HG02588 (cell line): ENCODE measurements around the gene C13orf42.

Experiments used
- ATAC-seq: cut with Tn5 transposase; IDR thresholded peaks from one replicate; pipeline ENCODE4 v1.9.1; 2021; ENCODE audit warnings: mild to moderate bottlenecking, moderate library complexity; ENCODE audit not compliant: unreplicated experiment

The C13orf42 gene

DNA sequence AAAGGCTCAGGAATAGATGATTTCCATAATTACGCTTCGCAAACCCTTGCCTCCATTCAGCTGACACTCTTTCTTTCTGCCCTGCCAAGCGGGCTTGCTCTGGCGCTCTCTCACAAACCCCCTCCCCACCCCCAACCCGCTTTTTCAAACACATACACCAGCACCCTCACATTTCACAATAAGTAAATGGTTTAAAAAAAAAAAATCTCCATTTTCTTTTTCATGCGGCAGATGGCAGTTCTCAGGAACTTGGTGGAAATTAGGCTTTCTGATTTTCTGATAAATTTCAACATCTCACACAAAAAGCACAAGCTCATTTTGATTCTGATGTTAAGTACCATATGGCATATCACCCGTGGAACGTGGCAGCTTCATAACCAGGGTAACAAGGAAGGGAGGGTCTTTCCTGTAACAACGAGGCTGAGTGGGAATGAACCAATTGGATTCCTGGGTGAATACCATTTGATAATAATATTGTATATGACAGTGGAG is 43.8 kb downstream of the C13orf42 start:
- ATAC-seq: no peak

DNA sequence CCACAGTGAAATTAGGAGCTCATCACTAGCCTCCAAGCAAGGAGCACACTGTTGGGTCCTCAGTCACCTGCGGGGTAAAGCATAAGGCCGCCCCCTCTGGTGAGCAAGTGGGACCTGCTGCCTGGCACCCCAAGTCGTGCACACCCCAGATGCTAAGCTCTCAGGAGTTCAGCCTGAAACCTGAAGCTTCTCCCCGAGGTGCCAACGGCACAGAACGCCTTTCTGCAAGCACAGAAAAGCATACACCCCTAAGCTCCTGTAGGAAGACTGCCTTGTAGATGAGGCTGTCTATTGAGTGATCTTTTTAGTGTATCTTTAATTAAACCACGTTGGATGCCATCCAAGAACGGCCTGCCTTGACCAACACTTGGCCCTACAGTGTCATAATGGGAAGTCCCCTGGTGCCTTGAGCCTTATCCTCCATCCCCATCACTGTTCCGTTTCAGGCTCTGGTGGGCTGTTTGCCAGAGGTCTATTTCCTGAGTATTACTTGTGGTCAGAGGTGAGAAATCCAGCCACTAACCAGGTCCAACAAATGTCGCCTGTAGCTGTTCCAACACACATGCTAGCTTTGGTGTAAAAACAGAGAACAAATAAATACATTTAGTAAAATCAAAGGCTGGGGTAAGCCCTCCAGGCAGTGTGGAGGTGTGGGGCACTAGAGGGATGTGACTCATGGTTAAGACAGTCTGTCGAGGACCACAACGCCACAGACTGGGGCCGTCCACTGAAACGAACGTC is 44.8 kb downstream of the C13orf42 start:
- ATAC-seq: no peak

DNA sequence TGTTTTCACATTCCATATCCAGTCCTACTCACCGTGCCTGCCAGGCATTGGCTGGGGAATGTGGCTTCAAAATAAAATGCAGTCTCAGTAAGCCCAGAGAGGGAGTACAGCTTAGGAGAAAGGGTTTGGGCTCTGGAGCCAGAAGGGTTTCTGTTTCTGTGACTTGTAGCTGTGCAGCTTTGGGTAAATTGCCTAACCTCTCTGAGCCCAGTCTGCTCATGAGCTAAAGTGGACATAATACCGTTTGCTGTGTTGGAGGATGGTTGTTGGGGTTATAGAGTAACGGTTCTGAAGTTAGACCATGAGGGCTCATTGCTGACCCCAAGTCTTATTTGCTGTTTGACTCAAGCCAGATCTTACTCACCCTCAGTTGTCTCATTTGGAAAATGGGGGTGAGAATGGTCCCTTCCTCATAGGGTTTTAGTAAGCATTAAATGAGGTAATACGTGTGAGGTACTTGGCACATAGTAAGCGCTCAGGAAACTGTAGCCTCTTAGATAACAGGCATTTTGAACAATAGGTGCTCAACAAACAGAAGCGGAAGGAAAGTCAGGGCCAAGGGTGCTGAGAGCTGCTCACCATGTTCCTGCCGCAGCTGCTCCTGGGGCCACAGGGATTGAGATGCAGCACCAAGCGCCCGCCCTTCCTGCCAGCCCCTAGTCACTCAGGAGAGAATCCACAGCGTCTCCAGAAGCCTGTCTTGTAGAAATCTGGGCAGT is 45.5 kb downstream of the C13orf42 start:
- ATAC-seq: no peak

DNA sequence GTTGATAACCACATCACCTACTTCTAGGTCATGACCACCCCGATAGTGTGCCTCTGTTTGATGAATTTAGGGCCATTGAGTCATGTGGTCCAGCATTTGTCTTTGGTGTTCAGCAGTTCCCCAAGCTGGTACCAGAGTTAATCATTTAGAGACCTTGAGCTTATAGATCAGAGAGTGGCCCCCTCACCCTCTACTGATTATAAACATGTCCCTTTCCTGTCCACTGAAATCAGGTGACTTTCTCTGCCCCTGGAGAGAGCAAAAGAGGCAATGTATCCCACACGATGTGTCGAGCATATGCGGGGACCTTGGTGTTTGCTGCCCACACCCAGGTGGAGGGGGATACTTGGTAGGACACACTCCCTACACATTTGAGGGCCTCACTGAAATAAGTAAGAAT is 46.3 kb downstream of the C13orf42 start:
- ATAC-seq: no peak

DNA sequence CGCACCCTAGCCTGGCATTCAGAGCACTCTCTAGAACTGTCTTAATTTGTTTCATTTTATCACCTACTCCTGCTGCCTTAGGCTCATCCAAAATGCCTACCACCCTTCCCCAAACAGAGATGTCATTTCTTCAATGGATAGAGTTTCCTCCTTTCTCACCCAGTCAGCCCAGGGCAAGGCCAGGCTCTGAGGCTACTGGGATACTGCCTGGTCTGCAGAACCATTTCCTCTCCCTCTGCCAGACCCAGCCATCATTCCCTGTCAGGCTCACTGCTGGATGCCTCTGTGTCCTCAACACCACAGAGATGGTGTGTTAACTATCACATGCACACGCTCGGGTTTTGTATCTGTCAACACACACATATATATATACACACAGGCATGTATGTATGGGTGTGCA is 47.2 kb downstream of the C13orf42 start:
- no peak for ATAC-seq

DNA sequence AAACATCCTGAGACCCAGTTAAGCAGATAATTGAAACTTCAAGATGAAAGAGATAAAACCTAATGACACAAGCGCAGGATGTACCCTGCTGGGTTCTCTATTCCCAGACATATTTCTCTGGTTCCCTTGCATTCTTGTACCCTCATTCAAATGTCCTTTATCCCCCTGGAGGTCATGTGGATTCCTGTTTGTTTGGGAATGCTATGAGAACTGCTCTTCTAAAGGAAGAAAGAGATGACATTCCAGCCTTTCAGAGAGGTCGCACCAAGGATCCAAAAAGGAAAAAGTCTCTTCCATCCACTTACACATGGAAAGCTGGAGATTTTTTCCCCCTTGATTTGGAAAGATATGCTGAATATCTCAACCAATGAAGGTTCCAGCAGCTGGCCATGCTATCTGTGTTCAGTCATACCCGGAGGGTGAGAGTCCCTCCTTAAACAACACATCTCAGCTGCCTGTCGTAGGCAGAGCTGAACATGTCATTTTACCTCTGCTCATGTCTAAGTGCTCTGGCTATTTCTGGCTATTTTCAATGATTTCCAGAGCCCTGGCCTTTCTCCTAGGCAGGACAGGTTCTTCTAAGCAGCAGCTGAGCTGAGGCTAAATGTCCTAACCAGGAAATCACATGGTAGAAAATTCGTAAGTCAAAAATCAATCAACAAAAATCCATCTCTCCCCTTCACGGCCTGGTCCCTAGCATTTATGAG is 52.5 kb downstream of the C13orf42 start:
- no peak for ATAC-seq

DNA sequence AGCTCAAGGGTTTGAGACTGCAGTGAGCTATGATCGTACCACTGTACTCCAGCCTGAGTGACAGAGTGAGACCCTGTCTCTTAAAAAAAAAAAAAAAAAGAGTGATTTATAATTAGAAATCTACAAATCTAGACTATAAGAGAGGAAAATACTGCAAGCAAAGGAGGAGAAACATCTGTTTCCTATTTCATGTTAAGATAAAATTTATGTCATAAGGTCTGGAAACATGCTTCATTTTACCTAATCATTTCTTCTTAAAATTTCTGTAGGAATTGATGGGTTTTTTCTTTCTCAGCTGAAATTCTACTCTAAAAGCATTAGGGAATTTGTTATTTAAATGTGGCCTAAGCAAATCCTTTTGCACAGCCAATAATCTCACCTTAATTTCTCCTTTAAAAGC is 53.2 kb downstream of the C13orf42 start:
- no peak for ATAC-seq

DNA sequence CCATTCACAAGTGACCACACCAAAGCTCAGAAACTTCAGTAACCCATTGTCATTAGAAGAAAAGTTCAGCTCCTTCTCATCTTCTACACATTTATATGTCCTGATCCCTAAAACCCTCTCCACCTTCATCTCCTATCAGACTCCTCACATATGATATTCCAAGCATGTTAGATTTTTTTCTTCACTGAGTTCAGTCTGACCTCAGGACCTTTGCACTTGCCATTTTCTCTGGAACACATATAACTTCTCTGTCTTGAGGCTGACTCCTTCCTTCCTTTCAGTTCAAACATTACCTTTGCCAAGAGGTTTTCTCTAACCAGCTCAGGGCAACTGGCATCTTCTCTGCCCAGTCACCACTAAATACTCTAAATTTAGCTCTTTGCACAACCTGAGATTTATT is 54.1 kb downstream of the C13orf42 start:
- ATAC-seq: no peak

DNA sequence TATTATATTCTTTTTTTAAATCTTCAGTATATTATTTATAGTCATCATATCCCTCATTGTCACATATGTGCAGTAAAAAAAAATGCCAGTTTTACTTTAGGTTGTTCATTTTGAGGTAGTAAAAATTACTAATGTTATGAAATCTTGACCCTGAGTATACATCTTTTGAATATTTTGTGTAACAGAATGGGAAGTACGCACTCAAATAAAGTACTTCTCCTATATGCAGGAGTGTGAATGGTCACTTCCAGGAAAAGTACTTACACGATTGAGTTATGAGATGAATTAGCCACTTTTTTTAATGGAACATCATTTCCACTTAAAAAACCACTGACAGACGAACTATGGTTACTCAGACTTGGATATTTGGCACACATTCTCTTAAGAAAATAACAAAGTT is 58.5 kb downstream of the C13orf42 start:
- no peak for ATAC-seq

DNA sequence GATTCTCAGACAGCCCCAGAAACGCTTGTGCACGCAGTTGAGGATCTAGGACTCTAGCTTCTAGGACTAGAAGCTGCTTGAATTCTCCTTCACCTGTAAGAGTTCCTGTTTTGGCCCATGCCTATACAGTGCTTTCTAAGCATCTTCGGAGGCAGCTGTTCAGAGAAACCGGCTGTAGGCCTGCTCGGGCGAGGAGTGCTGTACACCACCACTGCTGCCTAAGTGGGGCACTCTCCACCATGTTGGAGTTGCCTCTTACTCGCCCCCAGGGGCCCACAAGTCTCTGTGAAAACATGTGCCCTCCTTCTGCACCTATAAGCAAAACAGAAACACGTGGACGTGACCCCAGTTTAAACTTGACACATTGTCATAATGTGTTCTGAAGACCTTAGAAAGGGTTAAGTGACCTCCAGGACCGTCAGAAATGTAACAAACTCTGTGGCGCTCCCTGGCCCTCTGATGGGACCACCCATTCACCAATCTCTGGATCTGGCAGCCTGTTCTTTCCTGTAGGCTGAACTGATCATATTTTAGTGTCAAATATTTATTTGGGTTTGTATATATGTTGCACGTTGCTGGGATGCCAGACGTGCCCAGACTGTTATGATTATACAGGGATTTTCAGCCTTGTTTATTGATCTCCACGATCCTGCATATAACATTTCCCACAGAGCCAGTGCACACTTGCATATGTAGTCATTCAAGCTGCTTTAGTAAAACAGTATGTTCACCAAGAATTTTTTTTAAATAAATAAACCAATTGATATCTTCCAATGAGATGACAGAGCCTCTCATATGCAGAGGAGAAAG is 60.8 kb downstream of the C13orf42 start:
- ATAC-seq: no peak

DNA sequence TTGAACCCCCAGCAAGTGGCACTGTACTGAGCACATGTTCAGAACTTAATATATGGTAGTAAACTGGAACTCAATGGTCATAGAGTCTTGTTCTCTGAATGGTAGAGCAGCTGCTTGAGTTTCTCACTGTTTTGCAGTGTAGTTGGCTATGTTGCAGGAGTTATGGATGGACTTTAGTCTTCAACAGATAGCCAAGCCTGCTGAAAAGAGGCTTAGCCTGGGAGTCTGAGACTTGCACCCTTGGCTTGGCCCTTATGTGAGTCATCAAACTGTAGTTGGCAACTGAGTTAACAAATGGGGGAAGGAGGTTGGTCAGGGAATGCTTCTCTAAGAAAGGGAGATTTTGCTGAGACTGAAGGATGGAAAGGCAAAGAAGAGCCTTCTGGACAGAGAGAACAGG is 62.5 kb downstream of the C13orf42 start:
- ATAC-seq: no peak

DNA sequence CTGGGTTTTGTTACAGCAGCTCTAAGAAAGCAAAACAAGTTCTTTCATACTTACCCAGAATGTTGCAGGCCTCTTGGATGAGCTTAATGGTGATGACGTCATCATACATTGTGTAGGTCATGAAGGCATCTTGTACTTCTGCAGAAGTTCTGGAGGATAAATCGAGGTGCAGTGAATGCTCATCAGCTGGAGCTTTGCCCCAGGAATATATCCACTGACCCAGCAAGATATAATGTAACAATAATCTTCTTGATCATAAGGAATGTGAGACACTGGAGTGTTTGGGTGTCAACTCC is 63.0 kb downstream of the C13orf42 start:
- ATAC-seq: no peak

DNA sequence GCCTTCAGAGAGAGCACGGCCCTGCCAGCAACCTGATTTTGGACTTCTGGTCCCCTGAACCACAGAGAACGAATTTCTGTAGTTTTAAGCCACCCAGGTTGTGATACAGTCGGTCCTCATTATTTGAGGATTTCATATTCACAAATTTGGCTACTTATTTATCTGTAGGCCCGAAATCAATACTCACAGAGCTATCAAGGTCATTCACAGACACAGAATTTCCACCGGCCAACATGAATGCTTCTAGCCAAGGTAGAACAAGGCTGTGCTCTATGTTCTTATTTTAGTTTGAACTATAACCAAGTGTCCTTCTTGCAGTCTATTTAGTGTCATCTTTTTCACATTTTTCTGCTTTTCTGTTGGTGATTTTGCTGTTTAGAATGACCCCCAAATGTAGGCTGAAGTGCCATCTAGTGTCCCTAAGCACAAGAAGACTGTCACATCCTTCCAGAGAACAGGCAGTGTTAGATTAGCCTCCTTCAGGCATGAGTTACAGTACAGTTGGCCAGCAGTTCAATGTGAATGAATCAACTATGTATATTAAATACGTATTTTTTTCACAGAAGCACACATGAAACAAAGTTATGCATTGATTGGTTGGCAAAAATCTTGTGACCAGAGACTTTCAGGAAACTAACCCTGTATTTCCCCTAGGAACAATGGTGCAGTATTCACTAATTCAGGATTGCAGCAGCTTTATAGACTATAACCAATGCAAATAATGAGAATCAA is 63.5 kb downstream of the C13orf42 start:
- ATAC-seq: no peak

DNA sequence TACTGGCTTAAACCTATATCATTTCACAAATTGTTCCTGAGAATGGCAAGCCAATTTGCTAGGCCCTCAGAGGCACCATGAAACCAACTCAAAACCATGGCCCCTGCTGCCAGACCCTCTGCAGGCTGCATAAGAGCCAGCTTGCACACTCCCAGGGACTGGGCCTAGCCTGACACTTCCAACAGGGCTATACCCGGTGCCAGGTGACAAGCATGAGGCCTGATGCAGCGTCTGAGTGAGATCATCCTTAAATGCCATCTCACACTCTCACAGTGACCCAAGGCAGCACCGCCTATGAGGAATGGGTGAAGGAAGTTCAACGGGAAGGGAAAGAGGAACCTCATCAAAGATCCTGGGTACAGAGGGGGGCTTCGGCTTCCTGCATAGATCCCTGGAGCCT is 65.6 kb downstream of the C13orf42 start:
- no peak for ATAC-seq

DNA sequence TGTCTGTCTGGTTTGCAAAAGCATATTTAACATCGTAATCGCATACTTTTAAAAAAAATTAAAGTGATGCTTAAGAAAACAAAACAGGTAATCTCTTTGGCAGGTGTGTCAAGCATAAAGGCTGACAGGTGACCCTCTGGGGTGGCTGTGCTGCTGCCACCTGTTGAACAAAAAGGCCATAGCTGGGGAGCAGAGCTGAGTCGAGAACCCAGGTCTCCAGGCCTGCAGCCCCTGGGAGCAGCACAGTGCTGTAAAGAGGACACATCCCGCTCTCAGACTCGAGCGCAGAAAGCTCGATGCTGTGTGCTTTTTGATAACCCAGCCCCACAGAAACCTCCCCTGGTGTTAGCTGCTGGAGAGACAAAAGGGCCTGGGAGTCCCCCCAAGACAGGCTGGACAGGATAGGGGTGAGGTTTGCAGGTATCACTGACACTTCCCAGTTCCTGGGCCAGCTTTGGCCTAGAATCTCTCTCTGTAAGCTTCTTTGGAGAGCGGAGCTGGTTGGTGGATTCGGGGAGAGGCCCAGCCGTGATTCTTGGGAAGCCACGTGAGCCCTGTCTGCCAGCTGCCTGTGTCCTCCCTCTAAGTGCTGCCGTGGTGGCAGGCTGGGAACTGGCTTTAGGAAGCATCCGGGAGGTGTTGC is 66.9 kb downstream of the C13orf42 start:
- ATAC-seq: no peak

DNA sequence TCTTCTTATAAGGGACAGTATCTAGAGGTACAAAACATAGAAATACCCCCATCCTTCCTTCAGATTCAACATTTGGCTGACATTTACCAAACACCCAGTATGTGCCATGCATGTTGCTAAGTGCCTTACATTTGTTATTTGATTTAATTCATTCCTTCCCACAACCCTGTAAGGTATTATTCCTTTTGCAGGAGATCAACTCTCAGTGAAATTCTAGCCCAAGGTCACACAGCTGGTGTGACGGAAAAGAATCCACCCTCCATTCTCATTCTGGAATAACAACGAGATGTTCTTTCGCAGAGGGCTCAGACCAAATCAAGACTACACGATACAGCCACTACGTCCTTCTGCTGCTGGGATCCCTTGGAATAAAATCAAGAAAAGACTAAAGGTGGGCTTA is 67.8 kb downstream of the C13orf42 start:
- no peak for ATAC-seq

DNA sequence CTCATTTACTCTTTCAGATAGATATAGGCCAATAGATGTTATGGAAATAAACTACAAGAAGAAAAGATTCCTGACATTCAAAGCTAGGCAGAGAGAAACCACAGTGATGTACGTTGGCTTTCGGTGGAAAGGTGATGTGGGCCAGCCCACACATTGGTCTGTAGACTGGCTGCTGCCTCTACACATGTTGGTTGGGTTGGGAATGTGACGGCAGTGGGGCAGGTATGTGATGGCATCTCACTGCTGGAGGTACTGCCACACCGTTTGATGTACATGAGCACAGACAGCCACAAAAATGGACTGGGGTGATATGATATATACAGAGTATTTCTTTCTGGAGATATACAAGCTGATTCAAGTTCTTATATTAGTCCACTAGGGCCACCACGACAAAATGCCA is 69.4 kb downstream of the C13orf42 start:
- no peak for ATAC-seq

DNA sequence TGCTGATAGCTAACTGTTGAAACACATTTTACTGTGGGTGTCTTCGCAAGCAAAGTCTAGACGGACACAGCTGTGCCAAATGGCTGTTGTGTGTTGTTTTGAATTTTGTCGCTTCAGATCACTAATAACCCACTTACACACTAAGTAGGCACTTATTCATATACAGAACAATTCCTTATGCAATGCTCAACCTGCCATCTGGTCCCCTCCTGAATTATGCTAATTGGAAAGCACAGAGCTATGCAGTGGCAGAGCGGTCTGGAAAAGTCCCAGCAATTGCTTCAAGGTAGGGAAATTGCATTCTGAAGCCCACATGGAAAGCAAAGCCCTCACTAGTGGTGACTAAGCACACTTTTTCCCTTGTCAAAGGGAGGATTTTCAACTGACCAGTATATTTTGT is 69.9 kb downstream of the C13orf42 start:
- no peak for ATAC-seq

DNA sequence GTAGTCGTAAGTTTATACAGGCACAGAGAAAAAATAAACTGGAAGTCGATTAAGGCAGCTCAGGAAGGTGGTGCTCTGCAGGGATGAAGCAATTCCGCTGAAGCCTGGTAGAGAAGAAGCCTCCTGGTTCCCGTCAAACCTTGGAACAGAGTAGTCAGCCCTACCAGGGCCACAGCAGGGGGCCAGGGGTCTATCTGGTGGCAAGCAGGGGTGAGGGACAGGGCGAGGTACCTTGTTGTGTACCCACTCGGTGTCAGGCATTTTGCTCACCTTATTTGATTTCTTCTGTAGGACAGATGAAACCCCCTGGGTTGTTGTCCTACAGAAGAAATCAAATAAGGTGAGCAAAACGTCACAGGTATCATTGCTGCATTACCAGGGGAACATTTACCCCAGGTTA is 70.6 kb downstream of the C13orf42 start:
- no peak for ATAC-seq

DNA sequence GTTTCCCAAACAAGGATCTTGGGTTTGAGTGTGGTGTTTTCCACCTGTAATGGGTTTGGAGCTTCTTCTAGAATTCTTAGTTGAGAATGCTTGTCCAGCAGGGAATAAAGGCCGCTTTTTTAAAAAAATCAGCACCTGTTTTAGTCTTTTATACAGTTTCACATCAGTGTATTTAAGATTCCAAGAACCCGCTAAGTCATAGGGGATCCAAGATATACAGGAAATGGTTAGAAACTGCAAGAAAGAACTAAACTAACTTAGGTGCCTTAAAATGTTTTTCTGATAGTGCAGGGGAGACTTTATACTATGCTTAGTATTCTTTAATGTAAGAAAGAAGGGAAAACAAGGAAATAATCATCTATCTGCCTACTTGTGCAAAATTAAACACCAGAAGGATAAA is 74.7 kb downstream of the C13orf42 start:
- no peak for ATAC-seq
